Adipose tissue (tissue), 3 donors: ENCODE results near the gene CFLAR. TPM values are rescaled to one million over a fixed set of nuclear protein-coding genes. Genes with fewer than 3 reads are reported as not detected.
"Not testable (repeated sequence)": the region's sequence is repeated elsewhere in the genome, so short reads cannot be mapped to it uniquely, and the experiment has no call there.

Experiments used
- H3K27ac ChIP-seq: one replicate; pipeline ENCODE4 v1.5.1; 2013; ENCODE audit warnings: low read depth, low read length
- WGBS, 3 donors: extraction: QIAGEN DNeasy Blood & Tissue Kit; methylation state at CpG; one replicate each; pipeline ENCODE4 v1.1.7; 2013; 5-methylcytosine and 5-hydroxymethylcytosine counted together
- polyA plus RNA-seq, 3 donors: library from polyadenylated mRNA; stranded (reverse); fragments of 200-250 nt; gene quantifications; one replicate each; pipeline ENCODE4 v1.2.3, GENCODE V29; 2013
- donor health status: healthy with polysubstance abuse.
- donor health status: Bipolar disorder and iron deficiency.
- donor health status: healthy.

CFLAR gene
- polyA plus RNA-seq, 3 donors = 22.0 to 123 (median 75.4) TPM

DNA sequence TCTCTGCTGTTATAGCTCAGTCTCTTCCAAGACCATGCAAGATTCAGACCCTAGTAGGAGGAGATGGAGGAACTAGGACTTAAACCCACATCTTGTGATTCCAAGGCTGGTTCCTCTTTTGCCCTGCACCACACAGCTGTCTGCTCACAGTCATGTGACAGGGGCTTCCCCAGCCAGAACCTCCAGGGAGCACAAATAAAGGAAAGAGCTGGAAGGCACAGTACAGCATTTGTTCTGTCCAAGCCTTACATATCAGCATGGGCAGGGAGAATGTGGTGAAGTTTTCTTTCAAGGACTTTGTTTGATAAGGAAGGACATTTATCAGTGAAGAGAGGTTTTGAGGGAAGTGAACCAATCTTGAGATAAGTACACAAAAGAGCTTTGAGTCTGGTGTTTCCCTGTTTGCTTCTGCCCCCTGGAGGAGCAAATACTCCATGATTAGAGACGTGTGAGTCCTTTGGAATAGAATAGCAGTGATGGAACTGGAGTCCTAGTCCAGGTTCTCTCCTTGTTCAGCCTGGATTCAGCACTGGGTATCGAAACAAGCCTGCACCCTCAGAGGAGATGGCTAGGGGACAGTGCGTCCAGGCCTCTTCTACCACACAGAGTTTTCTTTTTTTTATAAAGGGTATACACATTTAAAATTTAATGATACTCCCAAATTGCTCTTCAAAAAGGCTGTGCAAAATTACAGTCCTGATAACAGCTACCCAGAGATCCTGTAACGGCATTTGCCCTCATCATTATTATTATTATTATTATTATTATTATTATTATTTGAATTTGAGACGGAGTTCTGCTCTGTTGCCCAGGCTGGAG lies 42.4 kb downstream of the CFLAR start:
- 42 to 49% (median 46%) methylated on average over 5 of the region's 5 CpGs for WGBS, 3 donors
- H3K27ac ChIP-seq = no peak overlapping the region

DNA sequence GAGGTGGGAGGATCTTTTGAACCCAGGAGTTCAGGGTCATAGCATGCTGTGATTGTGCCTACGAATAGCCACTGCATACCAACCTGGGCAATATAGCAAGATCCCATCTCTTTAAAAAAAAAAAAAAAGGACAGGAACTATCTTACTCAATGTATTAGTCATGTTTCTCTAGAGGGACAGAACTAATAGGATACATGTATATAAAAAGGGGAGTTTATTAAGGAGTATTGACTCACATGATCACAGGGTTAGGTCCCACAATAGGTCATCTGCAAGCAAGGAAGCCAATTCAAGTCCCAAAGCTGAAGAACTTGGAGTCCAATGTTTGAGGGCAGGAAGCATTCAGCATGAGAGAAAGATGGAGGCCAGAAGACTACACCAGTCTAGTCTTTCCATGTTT lies 48.2 kb downstream of the CFLAR start:
- no peak overlapping the region for H3K27ac ChIP-seq
- 96 to 98% (median 96%) methylated on average over 1 of the region's 1 CpG for WGBS, 3 donors

DNA sequence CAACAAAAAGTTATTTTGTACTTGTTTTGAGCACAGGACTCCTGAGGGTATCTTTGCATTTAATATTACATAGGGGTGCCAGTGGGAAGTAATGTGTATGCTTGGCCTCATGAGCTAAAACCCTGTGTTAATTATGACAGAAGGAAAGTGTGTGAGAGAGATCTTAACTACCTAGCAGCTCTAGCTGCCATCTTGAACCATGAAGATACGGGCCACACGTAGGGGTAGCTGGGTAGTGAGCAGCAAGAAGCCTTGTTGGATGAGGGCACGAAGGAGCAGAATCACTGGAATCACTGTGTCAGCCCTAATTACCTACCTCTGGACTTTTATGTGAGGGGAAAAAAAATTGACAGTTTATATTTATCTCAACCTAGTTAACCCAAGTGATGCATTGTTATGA lies 51.6 kb downstream of the CFLAR start:
- no peak overlapping the region for H3K27ac ChIP-seq
- WGBS, 3 donors = 96 to 98% (median 98%) methylated on average over 3 of the region's 3 CpGs

DNA sequence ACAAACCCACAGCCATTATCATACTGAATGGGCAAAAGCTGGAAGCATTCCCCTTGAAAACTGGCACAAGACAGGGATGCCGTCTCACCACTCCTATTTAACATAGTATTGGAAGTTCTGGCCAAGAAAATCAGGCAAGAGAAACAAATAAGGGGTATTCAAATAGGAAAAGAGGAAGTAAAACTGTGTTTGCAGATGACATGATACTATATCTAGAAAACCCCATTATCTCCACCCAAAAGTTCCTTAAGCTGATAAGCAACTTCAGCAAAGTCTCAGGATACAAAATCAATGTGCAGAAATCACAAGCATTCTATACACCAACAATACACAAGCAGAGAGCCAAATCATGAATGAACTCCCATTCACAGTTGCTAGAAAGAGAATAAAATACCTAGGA lies 52.5 kb downstream of the CFLAR start:
- 86 to 90% (median 88%) methylated on average over 1 of the region's 1 CpG for WGBS, 3 donors
- not testable (repeated sequence) for H3K27ac ChIP-seq

DNA sequence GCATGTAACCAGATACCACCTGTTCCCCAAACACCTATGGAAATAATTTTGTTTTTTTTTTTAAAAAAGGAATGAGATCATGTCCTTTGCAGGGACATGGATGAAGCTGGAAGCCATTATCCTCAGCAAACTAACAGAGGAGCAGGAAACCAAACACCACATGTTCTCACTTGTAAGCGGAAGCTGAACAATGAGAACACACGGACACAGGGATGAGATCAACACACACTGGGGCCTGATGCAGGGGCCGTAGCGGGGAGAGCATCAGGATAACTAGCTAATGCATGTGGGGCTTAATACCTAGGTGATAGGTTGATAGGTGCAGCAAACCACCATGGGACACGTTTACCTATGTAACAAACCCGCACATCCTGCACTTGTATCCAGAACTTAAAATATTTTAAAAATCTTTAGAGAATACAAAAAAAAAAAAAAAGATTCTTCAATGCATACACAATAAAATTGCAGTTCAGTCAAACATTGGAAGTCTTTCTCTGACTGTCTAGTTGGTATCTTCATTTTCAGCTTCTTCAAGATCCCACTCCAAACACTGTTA lies 55.4 kb downstream of the CFLAR start:
- no peak overlapping the region for H3K27ac ChIP-seq
- WGBS, 3 donors = 67 to 73% (median 71%) methylated on average over 6 of the region's 6 CpGs

DNA sequence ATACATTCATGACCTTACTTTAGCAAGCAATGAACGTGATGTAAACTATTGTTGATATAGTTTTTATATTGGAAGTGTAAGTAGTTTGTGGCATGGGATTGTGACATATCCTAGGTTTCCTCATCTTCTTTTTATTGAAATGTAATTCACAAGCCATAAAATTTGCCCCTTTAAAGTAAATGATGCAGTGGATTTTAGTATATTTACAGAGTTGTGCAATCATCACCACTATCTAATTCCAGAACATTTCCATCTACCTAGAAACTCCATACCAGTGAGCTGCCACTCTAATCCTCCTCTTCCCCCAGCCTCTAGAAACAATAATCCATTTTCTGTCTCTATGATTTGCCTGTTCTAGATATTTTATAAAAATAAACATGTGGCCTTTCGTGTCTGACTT lies 56.3 kb downstream of the CFLAR start:
- 51 to 60% (median 57%) methylated on average over 2 of the region's 2 CpGs for WGBS, 3 donors
- no peak overlapping the region for H3K27ac ChIP-seq

DNA sequence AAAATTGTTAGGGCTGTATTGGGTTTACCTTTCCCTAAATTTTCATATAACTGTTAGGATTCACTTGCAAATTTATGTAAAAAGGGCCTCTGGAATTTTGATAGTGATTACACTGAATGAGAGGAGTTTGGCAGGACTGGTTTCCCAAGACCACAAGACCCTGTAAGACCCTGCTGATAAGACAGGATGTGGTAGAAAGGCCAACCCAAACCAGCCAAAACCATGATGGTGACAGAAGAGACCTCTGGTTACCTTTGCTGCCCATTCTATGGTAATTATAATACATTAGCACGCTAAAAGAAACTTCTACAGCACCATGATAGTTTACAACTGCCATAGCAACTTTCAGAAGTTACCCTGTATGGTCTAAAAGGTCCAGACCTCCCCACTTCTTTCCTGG lies 58.7 kb downstream of the CFLAR start:
- WGBS, 3 donors = 44 to 69% (median 64%) methylated on average over 1 of the region's 1 CpG
- no peak overlapping the region for H3K27ac ChIP-seq

DNA sequence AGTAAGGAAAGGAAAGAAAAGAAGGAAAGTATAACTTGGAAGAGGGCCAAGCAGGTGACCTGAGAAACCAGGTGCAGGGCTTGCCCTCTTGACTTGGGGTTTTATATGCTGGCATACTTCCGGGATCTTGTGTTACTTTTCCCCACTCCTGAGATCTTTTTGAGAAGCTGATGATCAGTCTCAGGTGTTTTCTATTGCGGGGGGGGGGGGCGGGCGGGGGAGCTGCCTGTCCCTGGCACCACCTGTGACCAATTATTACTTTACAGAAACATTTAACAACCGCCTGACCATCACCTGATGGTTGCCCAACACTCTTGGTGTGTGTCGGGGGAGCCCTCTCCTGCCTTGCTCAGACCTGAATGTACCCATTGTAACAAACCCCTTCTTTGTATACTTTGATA lies 60.1 kb downstream of the CFLAR start:
- 18 to 66% (median 58%) methylated on average over 6 of the region's 6 CpGs for WGBS, 3 donors
- H3K27ac ChIP-seq = no peak overlapping the region

DNA sequence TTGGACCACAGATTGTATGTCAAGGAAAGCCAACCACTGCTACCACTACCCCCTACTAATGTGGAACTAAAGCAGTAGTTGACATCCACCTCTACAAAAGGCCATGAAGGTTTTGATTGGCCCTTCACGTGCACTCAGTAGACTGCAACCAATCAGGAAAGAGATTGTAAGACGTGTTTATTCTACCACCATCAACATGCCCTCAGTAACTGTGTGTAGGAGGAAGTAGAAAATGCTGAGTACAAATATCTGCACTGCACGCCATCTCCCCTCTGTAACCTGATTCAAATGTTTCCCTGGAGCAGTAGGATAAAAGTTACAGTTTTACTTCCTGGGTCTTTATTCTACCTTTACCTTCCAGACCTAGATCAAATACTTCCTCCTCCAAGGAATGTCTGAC lies 64.0 kb downstream of the CFLAR start:
- 58 to 59% (median 59%) methylated on average over 3 of the region's 3 CpGs for WGBS, 3 donors
- no peak overlapping the region for H3K27ac ChIP-seq

DNA sequence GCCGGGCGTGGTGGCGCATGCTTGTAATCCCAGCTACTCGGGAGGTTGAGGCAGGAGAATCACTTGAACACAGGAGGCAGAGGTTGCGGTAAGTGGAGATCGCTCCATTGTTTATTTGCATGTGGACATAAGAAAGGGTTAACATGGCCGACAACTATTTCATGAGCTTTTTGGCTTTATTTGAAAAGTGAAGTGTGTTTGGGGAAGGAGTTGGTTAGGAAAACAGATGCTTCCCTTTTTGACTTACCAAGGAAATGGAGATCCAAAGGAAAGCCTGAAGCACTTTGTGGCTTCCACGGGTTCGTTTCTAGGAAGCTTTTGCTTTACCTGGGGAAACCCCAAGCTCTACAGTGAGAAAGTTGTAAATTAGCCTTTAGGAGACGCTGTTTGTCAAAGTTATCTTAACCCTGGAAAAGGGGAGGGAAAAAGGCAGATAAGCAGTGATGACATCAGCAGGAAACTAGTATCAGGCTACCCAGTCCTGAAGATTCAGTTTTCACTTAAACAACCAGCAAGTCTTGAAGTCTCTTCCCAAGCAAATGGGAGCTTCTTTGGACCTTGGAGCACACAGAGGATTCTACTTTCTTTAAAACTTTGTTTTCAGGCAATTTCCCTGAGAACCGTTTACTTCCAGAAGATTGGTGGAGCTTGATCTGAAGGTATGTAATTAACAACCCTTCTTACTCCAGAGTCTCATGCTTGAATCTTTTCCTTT lies 66.8 kb downstream of the CFLAR start, which contains the start of gene CASP10:
Gene CASP10 (plus strand): TSS at position 492 of the 715 bp plus-strand sequence. CDS start 2,637 bp downstream, outside the sequence.
- no peak within 1 kb of the TSS for H3K27ac ChIP-seq
- 21 to 37% (median 23%) methylated on average over 11 of the region's 11 CpGs for WGBS, 3 donors

DNA sequence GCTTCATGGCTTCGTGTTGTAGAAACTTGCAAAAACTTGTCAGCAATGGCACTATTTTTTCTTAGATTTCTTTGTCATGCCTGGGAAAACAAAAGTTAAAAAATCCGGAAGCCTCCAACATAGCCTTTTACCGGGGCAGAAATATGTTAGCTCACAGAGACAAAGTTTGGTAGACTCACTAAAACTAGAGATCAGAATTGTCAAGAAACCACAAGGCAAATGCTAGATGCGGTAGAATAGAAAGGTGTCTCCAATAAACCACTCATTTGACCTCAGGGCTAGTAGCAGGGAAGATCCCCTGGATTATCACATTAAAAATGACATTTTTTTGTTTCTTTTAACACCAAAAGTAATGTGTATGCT lies 67.4 kb downstream of the CFLAR start:
- no peak overlapping the region for H3K27ac ChIP-seq
- 8 to 15% (median 8%) methylated on average over 4 of the region's 4 CpGs for WGBS, 3 donors

DNA sequence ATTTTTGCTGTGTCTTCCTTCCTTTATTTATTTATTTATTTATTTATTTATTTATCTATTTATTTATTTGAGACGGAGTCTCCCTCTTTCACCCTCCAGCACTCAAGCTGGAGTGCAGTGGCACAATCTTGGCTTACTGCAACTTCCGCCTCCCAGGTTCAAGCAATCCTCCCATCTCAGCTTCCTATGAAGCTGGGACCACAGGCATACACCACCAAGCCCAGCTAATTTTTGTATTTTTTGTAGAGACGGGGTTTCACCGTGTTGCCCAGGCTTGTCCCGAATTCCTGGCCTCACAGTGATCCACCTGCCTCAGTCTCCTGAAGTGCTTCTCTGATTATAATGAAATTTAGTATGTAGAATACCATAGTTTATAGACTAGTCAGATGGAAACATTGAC lies 67.9 kb downstream of the CFLAR start:
- not testable (repeated sequence) for H3K27ac ChIP-seq
- WGBS, 3 donors = 29 to 54% (median 30%) methylated on average over 5 of the region's 5 CpGs

DNA sequence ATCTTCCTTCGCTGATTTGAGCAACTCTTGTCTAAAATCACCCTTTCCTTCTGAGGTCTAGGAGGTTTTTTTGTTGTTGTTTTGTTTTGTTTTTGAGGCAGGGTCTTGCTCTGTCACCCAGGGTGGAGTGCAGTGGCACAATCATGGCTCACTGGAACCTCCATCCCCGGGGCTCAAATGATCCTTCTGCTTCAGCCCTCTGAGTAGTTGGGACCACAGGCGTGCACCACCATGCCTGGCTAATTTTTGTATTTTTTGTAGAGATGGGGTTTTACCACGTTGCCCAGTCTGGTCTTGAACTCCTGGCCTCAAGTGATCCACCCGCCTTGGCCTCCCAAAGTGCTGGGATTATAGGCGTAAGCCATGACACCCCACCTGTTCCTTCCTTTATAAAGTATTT lies 68.3 kb downstream of the CFLAR start:
- H3K27ac ChIP-seq = not testable (repeated sequence)
- WGBS, 3 donors = 35 to 72% (median 40%) methylated on average over 6 of the region's 6 CpGs

DNA sequence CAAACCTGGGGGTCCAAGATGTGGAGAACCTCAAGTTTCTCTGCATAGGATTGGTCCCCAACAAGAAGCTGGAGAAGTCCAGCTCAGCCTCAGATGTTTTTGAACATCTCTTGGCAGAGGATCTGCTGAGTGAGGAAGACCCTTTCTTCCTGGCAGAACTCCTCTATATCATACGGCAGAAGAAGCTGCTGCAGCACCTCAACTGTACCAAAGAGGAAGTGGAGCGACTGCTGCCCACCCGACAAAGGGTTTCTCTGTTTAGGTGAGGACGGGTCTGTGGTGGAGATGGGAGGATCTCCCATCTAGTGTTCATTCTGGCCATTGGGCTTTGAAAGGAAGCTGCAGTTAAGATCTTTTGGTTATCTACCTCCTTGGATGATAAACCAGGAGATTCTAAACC lies 69.9 kb downstream of the CFLAR start:
- 35 to 79% (median 43%) methylated on average over 4 of the region's 4 CpGs for WGBS, 3 donors
- no peak overlapping the region for H3K27ac ChIP-seq

DNA sequence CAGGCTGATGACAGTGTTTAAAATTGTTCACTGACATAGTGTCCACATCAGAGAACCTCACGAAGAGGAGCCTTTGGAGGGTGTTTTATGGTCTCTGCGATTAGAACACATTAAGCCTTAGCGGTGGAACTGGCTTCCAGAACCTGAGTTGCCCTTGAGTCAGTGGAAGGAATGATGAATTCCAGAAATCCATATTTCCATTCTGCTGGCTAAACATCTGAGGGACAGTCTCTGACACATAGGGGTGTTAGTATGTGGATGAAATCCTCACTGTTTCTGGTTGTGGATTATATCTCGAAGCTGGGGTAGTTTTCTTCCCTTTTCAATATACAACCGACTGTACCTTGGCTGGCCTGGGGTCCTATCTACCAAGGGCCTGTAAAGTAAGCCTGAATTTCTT lies 71.0 kb downstream of the CFLAR start:
- H3K27ac ChIP-seq = no peak overlapping the region
- 65 to 82% (median 81%) methylated on average over 5 of the region's 5 CpGs for WGBS, 3 donors

DNA sequence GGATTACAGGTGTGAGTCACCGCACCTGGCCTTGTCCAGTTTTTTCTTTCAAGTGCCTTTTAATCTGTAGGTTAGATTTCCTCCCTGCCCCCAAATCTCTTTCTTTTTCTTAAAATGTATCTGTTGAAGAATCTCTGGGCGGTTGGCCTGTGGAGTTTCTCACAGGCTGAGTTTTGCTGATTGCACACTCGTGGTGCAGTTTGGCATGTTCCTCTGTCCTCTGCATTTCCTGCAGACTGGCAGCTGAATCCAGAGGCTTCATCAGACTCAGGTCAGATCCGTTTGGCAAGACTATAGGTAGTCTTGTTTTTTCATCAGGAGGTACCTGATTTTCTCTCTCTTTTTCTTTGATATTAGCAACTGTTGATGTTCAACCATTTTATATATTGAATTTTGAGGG lies 72.5 kb downstream of the CFLAR start:
- no peak overlapping the region for H3K27ac ChIP-seq
- 80 to 89% (median 89%) methylated on average over 4 of the region's 4 CpGs for WGBS, 3 donors

DNA sequence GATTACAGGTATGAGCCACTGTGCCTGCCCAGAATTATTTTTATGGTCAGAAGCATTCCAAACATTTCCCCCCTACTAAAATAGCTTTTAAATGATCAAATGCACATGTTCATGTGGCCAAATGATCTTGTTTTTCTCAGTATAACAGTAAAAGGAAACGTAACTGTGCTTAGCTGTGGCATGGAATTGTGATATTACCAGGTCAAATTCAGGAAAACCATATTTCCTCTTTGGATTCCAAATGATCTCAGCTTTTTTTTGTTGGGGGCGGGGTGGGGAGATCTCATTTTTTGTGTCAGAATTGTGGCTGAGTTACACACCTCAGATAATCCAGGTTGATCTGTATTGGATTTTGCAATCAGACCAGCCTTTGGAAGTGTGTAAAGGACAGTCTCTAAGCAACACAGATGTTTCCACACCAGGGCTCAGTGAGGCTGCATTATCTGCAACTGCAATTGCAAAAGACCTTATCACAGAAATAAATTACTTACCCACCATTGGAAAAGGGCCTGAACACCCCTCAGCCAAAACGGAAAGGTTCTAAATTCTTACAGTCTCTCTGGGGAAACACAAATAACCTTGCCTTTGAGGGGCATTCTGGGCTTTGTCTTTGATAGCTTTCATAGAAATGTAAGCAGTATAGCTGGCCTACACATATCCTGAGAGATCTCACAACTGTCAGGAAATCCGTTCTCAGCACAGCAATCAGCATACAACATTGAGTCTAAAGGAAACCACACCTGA lies 75.3 kb downstream of the CFLAR start:
- WGBS, 3 donors = 15 to 46% (median 20%) methylated on average over 4 of the region's 4 CpGs
- no peak overlapping the region for H3K27ac ChIP-seq

DNA sequence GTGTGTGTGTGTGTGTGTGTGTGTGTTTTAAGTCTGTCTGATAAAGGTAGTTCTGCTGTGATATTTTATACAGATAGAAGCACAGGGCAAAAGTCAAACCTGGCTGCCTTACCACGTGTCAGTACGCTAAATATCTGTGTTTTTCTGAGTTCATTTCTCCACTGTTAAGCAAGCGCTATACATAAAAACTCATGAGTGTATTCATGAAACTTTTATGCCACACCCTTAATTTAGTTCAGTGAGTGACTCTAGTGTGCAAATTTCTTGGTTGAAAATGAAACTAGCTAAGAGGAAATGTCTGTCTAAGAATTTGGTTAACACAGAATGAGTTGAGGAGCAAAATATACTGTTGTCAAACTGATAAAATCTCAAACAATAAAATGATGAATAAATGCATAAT lies 78.1 kb downstream of the CFLAR start:
- no peak overlapping the region for H3K27ac ChIP-seq
- WGBS, 3 donors = 62 to 70% (median 65%) methylated on average over 3 of the region's 3 CpGs

DNA sequence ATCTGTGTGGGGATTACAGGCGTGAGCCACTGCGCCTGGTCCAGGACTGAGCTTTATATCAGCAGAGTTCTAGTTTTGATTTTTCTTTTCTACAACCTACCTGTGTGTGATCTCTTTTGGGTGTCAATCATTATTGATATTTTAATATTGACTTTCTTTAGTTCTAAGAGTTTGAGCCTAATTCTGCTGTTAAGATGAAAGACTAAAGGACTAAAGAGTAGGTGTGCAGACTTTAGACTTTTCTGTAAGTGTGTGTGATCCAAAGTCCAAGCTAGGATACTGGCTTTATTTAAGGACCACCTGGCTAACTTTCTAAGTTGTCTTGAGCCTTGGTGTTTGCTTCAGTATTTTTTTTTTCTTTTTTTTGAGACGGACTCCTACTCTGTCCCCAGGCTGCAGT lies 79.4 kb downstream of the CFLAR start:
- 61 to 89% (median 69%) methylated on average over 3 of the region's 3 CpGs for WGBS, 3 donors
- H3K27ac ChIP-seq = no peak overlapping the region
